ENCODE data around the gene PER2.
"Not testable (repeated sequence)": the region's sequence is repeated elsewhere in the genome, so short reads cannot be mapped to it uniquely, and the experiment has no call there.

Gene PER2

DNA sequence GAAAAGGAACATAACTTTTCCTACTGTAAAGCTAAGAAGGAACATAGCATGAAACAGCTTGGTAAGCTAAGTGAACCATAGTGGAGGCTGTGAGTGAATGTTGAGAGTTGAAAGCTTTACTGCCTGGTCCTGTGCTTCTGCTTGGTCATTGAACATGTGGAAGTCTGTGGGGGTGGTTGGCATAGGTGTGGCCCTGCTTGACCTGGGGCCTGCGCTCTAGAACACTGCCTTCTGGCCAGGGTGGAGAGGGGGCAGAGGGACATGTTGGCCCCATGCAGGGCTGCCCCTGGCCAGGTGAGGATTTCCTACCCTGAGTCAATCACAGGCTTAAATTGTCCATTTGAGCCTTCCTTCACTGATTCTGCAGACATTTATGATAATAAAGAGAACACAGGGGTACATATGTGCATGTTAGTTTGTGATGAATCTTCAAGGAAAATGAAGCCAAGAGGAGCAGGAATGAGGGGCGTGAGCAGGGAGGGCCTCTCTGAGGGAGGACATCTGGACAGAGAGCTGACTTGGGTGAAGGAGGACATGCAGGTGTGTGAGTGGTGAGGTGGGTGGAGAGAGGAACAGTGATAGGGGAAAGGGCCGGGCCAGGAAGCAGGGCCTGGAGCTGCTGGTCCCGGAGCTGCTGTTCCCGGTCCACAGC is 48.5 kb upstream of the PER2 start:
- TF ChIP-seq SPI1 (IDR thresholded peaks at IDR 0.05; ENCODE audit: borderline replicate concordance, low read depth) (no peak), POLR2AphosphoS5 (IDR thresholded peaks at IDR 0.05; ENCODE audit: low read depth) (no peak), GABPA (IDR thresholded peaks at IDR 0.05; ENCODE audit: low read depth) (no peak)
- TF ChIP-seq, protein P1, sequence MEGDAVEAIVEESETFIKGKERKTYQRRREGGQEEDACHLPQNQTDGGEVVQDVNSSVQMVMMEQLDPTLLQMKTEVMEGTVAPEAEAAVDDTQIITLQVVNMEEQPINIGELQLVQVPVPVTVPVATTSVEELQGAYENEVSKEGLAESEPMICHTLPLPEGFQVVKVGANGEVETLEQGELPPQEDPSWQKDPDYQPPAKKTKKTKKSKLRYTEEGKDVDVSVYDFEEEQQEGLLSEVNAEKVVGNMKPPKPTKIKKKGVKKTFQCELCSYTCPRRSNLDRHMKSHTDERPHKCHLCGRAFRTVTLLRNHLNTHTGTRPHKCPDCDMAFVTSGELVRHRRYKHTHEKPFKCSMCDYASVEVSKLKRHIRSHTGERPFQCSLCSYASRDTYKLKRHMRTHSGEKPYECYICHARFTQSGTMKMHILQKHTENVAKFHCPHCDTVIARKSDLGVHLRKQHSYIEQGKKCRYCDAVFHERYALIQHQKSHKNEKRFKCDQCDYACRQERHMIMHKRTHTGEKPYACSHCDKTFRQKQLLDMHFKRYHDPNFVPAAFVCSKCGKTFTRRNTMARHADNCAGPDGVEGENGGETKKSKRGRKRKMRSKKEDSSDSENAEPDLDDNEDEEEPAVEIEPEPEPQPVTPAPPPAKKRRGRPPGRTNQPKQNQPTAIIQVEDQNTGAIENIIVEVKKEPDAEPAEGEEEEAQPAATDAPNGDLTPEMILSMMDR (IDR thresholded peaks at IDR 0.05; ENCODE audit: insufficient read depth, low read length), result no peak
- TF ChIP-seq, protein P2, sequence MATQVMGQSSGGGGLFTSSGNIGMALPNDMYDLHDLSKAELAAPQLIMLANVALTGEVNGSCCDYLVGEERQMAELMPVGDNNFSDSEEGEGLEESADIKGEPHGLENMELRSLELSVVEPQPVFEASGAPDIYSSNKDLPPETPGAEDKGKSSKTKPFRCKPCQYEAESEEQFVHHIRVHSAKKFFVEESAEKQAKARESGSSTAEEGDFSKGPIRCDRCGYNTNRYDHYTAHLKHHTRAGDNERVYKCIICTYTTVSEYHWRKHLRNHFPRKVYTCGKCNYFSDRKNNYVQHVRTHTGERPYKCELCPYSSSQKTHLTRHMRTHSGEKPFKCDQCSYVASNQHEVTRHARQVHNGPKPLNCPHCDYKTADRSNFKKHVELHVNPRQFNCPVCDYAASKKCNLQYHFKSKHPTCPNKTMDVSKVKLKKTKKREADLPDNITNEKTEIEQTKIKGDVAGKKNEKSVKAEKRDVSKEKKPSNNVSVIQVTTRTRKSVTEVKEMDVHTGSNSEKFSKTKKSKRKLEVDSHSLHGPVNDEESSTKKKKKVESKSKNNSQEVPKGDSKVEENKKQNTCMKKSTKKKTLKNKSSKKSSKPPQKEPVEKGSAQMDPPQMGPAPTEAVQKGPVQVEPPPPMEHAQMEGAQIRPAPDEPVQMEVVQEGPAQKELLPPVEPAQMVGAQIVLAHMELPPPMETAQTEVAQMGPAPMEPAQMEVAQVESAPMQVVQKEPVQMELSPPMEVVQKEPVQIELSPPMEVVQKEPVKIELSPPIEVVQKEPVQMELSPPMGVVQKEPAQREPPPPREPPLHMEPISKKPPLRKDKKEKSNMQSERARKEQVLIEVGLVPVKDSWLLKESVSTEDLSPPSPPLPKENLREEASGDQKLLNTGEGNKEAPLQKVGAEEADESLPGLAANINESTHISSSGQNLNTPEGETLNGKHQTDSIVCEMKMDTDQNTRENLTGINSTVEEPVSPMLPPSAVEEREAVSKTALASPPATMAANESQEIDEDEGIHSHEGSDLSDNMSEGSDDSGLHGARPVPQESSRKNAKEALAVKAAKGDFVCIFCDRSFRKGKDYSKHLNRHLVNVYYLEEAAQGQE (IDR thresholded peaks at IDR 0.05; ENCODE audit: insufficient replicate concordance, low read depth), result no peak
- H3K4me3 ChIP-seq (replicated peaks; ENCODE audit: insufficient read depth, low read length), result no peak overlapping the region
- H3K27me3 ChIP-seq (ENCODE audit: insufficient read depth, poor library complexity, severe bottlenecking), result no peaks in the 10 kb centered on the region
- no peak overlapping the region for H3K27ac ChIP-seq (replicated peaks)
- no peak for DNase-seq (ENCODE audit: low read depth in 1 of 2, low spot score in 1 of 2)

DNA sequence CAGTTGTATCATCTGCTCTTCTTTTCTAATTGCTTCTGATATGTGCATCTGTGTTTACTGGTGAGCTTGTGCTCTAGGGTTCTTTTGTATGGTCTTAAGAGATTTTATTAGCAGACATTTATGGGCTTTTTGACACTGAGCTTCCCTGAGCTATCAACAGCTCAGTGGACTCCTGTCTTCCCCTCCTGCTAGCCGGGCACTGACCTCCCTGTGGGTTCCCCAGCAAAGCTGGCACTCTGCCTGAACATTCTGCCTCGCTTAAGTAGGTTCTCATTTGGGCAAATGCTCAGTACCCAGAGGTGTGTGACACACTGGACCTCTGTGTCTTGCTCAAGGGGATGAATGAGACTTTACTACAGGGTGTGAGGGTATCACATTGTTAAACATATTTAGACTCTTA is 47.7 kb upstream of the PER2 start:
- TF ChIP-seq, protein P1 (IDR thresholded peaks at IDR 0.05; ENCODE audit: insufficient read depth, low read length), result no peak
- no peak for TF ChIP-seq GABPA (IDR thresholded peaks at IDR 0.05; ENCODE audit: low read depth)
- TF ChIP-seq, protein P2 (IDR thresholded peaks at IDR 0.05; ENCODE audit: insufficient replicate concordance, low read depth), result no peak
- TF ChIP-seq POLR2AphosphoS5 (IDR thresholded peaks at IDR 0.05; ENCODE audit: low read depth), result no peak
- TF ChIP-seq SPI1 (IDR thresholded peaks at IDR 0.05; ENCODE audit: borderline replicate concordance, low read depth), result no peak
- H3K27me3 ChIP-seq (ENCODE audit: insufficient read depth, poor library complexity, severe bottlenecking), result no peaks in the 10 kb centered on the region
- no peak overlapping the region for H3K4me3 ChIP-seq (replicated peaks; ENCODE audit: insufficient read depth, low read length)
- no peak overlapping the region for H3K27ac ChIP-seq (replicated peaks)
- DNase-seq (ENCODE audit: low read depth in 1 of 2, low spot score in 1 of 2), result no peak

DNA sequence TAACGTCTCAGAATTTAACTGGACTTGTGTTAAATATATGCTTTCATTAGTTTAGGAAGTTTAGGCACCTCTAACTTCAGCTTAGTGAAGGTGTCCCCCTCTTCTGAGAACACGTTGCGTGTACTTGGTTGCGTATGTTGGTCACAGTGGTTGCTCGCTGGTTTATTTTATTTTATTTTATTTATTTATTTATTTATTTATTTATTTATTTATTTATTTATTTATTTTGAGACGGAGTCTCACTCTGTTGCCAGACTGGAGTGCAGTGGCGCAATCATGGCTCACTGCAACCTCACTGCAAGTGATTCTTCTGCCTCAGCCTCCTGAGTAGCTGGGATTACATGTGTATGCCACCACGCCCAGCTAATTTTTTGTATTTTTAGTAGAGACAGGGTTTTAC is 47.2 kb upstream of the PER2 start:
- not testable (repeated sequence) for H3K4me3 ChIP-seq (replicated peaks; ENCODE audit: insufficient read depth, low read length); DNase-seq (ENCODE audit: low read depth in 1 of 2, low spot score in 1 of 2); H3K27ac ChIP-seq (replicated peaks); H3K27me3 ChIP-seq (ENCODE audit: insufficient read depth, poor library complexity, severe bottlenecking)

DNA sequence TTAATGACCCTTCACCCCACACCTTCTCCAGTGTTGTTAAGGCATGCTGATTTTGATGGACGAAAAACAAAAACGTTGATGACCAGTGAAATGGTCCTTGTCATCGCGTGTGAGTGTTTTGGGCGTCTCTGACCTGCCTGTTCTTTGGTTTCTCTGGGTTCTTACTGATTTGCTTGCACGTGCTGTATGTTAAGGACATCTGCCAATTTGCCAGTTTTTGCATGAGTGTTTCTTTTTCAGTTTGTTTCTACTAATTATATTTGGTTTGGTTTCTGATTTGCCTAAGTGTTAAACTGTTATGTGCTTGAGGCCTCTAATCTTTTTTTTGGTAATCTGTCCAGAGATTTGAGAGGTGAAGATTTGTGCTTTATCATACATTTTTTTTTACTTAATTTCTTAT is 46.5 kb upstream of the PER2 start:
- no peak overlapping the region for H3K4me3 ChIP-seq (replicated peaks; ENCODE audit: insufficient read depth, low read length)
- TF ChIP-seq GABPA (IDR thresholded peaks at IDR 0.05; ENCODE audit: low read depth), result no peak
- TF ChIP-seq, protein P2 (IDR thresholded peaks at IDR 0.05; ENCODE audit: insufficient replicate concordance, low read depth), result no peak
- no peak for TF ChIP-seq SPI1 (IDR thresholded peaks at IDR 0.05; ENCODE audit: borderline replicate concordance, low read depth)
- DNase-seq (ENCODE audit: low read depth in 1 of 2, low spot score in 1 of 2), result no peak
- H3K27me3 ChIP-seq (ENCODE audit: insufficient read depth, poor library complexity, severe bottlenecking), result no peaks in the 10 kb centered on the region
- no peak overlapping the region for H3K27ac ChIP-seq (replicated peaks)

Measured in HL-60 (cell line).